Smooth muscle cell (in vitro differentiated cells): Measurements from ENCODE around the gene ZNF469. TPM values are rescaled to one million over a fixed set of nuclear protein-coding genes. Genes with fewer than 3 reads are reported as not detected.

Experiments used
- DNase-seq: peaks from one replicate; lab custom pipeline; 2025; ENCODE audit not compliant: unreplicated experiment; lab: John Stamatoyannopoulos, UW
- H2AFZ ChIP-seq: fragments of 200-600 bp; sonication (generic); 2 replicates; pipeline ENCODE4 v1.6.0; 2016; ENCODE audit warnings: antibody characterized with exemption, low read depth, mild to moderate bottlenecking
- H3F3A ChIP-seq: fragments of 200-600 bp; sonication (generic); 2 replicates; pipeline ENCODE4 v1.6.0; 2017; ENCODE audit warnings: antibody characterized with exemption, low read depth
- H3K27ac ChIP-seq: fragments of 200-600 bp; sonication (generic); 2 replicates; pipeline ENCODE4 v1.5.1; 2016; ENCODE audit warnings: low read depth, mild to moderate bottlenecking
- H3K27me3 ChIP-seq: fragments of 200-600 bp; sonication (generic); 2 replicates; pipeline ENCODE4 v1.6.1; 2016; ENCODE audit warnings: low read depth, mild to moderate bottlenecking
- H3K36me3 ChIP-seq: fragments of 200-600 bp; sonication (generic); 2 replicates; pipeline ENCODE4 v1.5.1; 2016; ENCODE audit warnings: low read depth
- H3K4me1 ChIP-seq: fragments of 200-600 bp; sonication (generic); 2 replicates; pipeline ENCODE4 v1.5.1; 2016; ENCODE audit warnings: low read depth
- H3K4me2 ChIP-seq: fragments of 200-600 bp; sonication (generic); 2 replicates; pipeline ENCODE4 v1.6.0; 2016; ENCODE audit warnings: mild to moderate bottlenecking
- H3K4me3 ChIP-seq: fragments of 200-600 bp; sonication (generic); 2 replicates; pipeline ENCODE4 v1.5.1; 2016; ENCODE audit warnings: mild to moderate bottlenecking
- H3K79me2 ChIP-seq: fragments of 200-600 bp; sonication (generic); 2 replicates; pipeline ENCODE4 v1.6.0; 2016; ENCODE audit warnings: low read depth, mild to moderate bottlenecking
- H3K9ac ChIP-seq: fragments of 200-600 bp; sonication (generic); 2 replicates; pipeline ENCODE4 v1.6.0; 2016; ENCODE audit warnings: low read depth
- H3K9me3 ChIP-seq: fragments of 200-600 bp; sonication (generic); replicated peaks from 2 replicates; pipeline ENCODE4 v1.5.1; 2016; ENCODE audit warnings: low read depth
- H4K20me1 ChIP-seq: fragments of 200-600 bp; sonication (generic); 2 replicates; pipeline ENCODE4 v1.6.0; 2016; ENCODE audit warnings: low read depth
- WGBS: methylation state at CpG from one replicate; pipeline ENCODE4 v1.1.7; 2016; ENCODE audit warnings: low lambda C conversion rate; 5-methylcytosine and 5-hydroxymethylcytosine counted together
- polyA plus RNA-seq: library from polyadenylated mRNA; unstranded; fragments of >200 nt; fragmentation: Nextera tagmentation; extraction: Ambion mirVana; gene quantifications from 2 replicates; pipeline ENCODE4 v1.2.1, GENCODE V29; 2016
- total RNA-seq: library from RNA; depleted of rRNA; stranded (reverse); fragments of >200 nt; gene quantifications from 2 replicates; pipeline ENCODE4 v1.2.3, GENCODE V29; 2014
- TF ChIP-seq, protein P1 (sequence below): fragments of 200-600 bp; sonication (generic); IDR thresholded peaks from 2 replicates; pipeline ENCODE4 v1.5.1; 2017; ENCODE audit warnings: borderline replicate concordance, mild to moderate bottlenecking, antibody characterized with exemption; ENCODE audit not compliant: insufficient read depth, poor library complexity, severe bottlenecking

The ZNF469 gene
- total and polyA plus RNA-seq, 2 experiments from 2014 or later = 5.0 to 6.2 TPM

DNA sequence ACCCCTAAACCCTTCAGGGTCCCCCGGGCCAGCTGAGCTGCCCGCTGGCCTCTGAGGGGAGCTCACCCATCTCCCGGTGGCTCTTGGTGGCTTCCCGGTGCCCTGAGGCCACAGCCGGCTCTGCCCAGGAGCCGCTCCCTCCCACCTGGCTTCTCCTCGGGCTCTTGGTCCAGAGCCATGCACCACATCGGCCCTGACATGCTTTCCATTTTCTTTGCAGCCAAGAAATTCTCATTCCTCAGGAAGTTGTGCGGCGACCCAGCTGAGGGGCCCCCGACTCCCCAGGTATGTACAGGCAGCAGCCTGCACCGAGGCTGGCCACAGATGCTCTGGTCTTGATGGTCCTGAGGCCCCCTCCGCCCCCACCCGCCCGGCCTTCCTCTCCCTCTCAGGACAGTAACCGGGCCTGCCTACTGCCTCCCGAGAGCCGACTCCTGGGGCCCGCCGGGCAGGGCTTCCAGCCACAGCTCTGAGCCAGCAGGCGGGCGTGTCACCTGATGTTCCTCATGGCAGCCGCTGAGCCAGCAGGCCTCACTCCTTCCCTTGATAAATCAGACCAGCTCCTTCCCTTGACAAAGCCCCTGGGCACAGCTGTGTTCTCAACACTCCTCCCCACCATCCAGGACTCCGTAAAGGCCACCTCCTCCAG, 42.0 kb downstream of the ZNF469 start:
- Histone ChIP-seq H2AFZ (no peak overlapping the region), H4K20me1 (peaks cover 50% of the 10 kb centered on the region), H3K27ac (no peak overlapping the region), H3K27me3 (no peaks in the 10 kb centered on the region), H3K9me3 (no peaks in the 10 kb centered on the region), H3K4me2 (no peak overlapping the region), H3F3A (no peaks in the 10 kb centered on the region), H3K36me3 (no peaks in the 10 kb centered on the region), H3K4me3 (no peak overlapping the region), H3K9ac (no peak overlapping the region), H3K79me2 (no peaks in the 10 kb centered on the region), H3K4me1 (no peaks in the 10 kb centered on the region)
- TF ChIP-seq, protein P1, sequence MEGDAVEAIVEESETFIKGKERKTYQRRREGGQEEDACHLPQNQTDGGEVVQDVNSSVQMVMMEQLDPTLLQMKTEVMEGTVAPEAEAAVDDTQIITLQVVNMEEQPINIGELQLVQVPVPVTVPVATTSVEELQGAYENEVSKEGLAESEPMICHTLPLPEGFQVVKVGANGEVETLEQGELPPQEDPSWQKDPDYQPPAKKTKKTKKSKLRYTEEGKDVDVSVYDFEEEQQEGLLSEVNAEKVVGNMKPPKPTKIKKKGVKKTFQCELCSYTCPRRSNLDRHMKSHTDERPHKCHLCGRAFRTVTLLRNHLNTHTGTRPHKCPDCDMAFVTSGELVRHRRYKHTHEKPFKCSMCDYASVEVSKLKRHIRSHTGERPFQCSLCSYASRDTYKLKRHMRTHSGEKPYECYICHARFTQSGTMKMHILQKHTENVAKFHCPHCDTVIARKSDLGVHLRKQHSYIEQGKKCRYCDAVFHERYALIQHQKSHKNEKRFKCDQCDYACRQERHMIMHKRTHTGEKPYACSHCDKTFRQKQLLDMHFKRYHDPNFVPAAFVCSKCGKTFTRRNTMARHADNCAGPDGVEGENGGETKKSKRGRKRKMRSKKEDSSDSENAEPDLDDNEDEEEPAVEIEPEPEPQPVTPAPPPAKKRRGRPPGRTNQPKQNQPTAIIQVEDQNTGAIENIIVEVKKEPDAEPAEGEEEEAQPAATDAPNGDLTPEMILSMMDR = no peak
- 90% methylated on average over 16 of the region's 24 CpGs for WGBS
- DNase-seq = no peak

DNA sequence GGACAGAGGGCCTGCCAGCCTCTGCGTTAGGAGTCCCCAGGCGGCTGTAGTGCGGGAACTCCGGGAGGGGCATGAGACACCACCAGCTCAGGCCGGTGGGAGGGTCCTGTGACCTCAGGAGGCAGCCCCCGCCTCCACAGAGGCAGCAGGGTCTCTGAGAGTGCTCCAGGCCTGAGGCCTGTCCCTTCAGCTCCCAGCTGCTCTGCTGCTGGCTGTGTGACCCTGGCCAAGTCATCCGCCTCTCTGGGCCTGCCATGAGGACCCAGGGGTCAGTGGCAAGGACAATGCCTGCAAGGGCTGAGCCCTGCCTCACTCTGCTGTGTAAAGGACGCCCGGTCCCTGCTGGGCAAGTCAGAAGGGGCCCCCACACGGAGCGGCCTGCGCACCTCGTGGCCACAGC, 43.3 kb downstream of the ZNF469 start:
- Histone ChIP-seq H3K79me2 (no peaks in the 10 kb centered on the region), H3K36me3 (no peaks in the 10 kb centered on the region), H3K9ac (no peak overlapping the region), H2AFZ (no peak overlapping the region), H4K20me1 (peaks cover 37% of the 10 kb centered on the region), H3K4me2 (no peak overlapping the region), H3K9me3 (no peaks in the 10 kb centered on the region), H3K27me3 (no peaks in the 10 kb centered on the region), H3K4me1 (no peaks in the 10 kb centered on the region), H3K27ac (no peak overlapping the region), H3F3A (no peaks in the 10 kb centered on the region), H3K4me3 (no peak overlapping the region)
- WGBS = 96% methylated on average over 13 of the region's 13 CpGs
- no peak for DNase-seq
- TF ChIP-seq, protein P1 = no peak

GRCh38 chr16:88427376-88427775, 44.6 kb downstream of the ZNF469 start:
- H3K36me3 ChIP-seq = no peaks in the 10 kb centered on the region
- peaks cover 24% of the 10 kb centered on the region for H4K20me1 ChIP-seq
- no peaks in the 10 kb centered on the region for H3K9me3 ChIP-seq
- TF ChIP-seq, protein P1 = no peak
- no peak overlapping the region for H3K4me2 ChIP-seq
- WGBS = 96% methylated on average over 19 of the region's 19 CpGs
- no peaks in the 10 kb centered on the region for H3F3A ChIP-seq
- no peaks in the 10 kb centered on the region for H3K79me2 ChIP-seq
- no peak overlapping the region for H3K4me3 ChIP-seq
- no peak overlapping the region for H3K9ac ChIP-seq
- no peak overlapping the region for H2AFZ ChIP-seq
- no peak for DNase-seq
- no peak overlapping the region for H3K27ac ChIP-seq
- H3K4me1 ChIP-seq = no peaks in the 10 kb centered on the region
- no peaks in the 10 kb centered on the region for H3K27me3 ChIP-seq

DNA sequence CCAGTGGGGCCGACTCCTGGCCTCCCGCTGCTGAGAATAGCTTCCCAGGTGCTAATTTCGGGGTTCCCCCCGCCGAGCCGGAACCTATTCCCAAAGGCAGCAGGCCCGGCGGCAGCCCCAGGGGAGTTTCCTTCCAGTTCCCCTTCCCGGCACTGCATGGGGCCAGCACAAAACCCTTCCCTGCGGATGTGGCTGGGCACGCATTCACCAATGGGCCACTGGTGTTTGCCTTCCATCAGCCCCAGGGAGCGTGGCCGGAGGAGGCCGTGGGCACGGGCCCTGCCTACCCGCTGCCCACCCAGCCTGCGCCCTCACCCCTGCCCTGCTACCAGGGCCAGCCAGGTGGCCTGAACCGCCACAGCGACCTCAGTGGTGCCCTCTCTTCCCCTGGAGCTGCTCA, 45.4 kb downstream of the ZNF469 start:
- no peak overlapping the region for H2AFZ ChIP-seq
- H3K4me3 ChIP-seq = no peak overlapping the region
- no peak for DNase-seq
- no peaks in the 10 kb centered on the region for H3K27me3 ChIP-seq
- H3K9me3 ChIP-seq = no peaks in the 10 kb centered on the region
- no peak overlapping the region for H3K4me2 ChIP-seq
- no peaks in the 10 kb centered on the region for H3K79me2 ChIP-seq
- no peak overlapping the region for H3K27ac ChIP-seq
- H3F3A ChIP-seq = no peaks in the 10 kb centered on the region
- no peaks in the 10 kb centered on the region for H3K4me1 ChIP-seq
- no peaks in the 10 kb centered on the region for H3K36me3 ChIP-seq
- H4K20me1 ChIP-seq = peaks cover 22% of the 10 kb centered on the region
- H3K9ac ChIP-seq = no peak overlapping the region
- TF ChIP-seq, protein P1 = no peak
- 94% methylated on average over 12 of the region's 19 CpGs for WGBS
